NCI-H1048 (cell line): ENCODE results near the gene ASS1.

Experiments used
- DNase-seq: peaks from one replicate; lab custom pipeline; 2025; lab: John Stamatoyannopoulos, UW

Gene ASS1

DNA sequence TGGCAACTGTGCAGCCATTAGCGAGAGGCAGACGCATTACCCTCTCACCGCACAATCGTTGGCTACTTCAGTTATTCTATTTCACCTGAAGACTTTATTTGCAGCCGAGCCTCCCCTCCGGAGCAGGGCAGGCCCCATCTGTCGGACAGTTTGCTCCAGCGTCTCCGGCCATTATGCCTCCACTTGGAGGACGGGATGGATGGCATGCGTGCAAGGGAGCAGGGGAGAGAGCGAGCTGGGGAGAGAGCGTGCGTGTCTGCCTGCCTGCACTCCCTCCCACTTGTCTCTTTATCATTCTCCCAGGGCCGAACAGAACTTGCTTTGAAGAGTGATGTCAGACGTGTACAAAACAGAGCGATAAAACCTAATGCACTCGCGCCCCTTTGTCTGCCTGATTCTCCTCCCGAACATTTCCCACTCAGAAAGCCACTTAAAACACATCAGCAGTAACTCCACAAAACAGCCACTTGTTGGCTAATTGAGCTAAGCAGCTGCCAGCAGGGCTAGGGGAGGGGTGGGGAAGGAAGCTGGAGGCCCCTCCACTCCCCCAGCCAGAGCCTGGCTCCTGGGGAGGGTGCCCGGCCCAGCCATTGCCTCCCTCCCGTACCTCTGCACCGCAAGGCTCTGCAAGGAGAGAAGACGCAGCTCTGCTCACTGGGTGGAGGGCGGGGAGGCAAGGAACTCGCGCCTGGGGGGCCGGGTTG is 91.2 kb downstream of the ASS1 start:
- no peak for DNase-seq

DNA sequence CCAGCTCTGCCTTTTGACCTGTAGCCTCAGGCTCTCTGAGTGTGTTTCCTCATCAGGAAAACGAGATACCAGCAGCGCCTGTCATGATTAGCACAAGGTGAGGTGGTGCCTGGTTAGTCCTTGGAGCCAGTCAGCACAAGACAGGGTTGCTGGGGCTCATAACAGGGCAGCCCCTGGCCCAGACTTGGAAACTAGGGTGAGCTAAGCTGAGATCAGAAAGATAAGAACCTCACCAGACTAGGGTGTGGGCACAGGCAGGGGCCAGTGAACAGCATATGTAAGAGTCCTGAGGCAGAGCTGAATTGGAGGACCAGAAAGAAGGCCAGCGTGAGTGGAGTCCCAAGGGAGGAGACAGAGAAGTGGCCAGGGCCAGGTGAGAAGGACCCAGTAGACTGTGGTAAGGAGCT is 91.9 kb downstream of the ASS1 start:
- no peak for DNase-seq

DNA sequence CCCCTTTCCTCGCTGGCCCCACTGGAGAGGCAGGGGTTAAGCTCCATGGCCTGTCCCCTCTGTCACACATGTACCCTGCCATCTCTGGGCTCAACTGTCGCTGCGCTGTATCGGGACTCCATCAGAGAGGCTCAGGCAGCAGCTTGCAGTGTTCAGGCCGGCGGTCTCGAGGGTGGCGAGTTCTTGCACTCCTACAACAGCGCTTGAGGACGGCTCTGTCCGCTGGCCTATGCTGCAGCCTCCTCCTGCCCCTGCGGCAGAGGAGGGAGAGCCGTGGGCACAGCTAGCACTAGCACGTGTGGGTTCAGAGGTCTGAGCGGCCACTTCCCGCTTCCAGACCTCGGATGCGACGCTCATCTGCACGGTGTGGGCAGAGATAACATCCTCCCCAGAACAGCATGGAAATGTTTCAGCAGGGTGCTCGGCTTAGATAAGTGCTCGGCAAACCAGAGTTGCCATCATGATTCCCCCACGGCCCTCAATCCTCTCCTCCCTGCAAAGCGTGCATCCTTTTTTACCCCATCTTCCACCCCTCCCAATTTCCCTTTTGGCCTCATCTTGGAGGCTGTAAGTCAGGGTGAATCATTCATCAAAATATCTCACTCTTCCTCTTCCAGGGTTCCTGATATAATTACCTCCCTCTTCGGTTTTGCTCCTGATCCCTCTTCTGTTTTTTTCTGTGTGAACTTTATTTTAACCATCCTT is 92.7 kb downstream of the ASS1 start:
- DNase-seq = no peak

DNA sequence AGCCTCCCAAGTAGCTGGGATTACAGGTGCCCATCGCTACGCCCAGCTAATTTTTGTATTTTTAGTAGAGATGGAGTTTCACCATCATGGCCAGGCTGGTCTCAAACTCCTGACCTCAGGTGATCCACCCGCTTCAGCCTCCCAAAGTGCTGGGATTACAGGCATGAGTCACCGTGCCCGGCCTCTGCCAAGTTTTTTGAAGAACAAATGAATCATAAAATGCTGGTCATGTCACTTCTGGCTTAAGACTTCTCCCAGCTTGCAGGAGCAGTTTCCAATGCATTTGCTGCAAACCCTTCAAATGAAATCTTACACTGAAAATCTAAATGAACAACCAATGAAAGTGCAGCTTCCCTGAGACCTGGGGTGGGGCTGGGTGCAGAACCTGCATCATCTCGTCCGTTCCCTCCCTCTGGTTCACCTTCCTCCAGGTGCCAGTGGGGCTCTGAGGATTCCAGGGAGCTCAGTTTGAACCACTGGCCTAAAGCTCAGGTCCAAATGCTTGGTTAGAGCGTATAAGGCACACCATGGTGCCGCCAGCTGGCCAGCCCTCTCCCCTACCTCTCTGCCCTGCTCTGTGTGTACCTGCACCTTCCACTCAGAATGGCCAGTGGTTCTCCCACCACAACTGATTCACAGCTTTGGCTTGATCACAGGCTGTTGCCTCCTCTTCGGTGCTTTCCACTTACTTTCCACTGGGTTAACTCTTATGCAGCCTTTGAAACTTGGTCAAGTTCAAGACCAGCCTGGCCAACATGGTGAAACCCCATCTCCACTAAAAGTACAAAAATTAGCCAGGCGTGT is 94.9 kb downstream of the ASS1 start:
- no peak for DNase-seq

DNA sequence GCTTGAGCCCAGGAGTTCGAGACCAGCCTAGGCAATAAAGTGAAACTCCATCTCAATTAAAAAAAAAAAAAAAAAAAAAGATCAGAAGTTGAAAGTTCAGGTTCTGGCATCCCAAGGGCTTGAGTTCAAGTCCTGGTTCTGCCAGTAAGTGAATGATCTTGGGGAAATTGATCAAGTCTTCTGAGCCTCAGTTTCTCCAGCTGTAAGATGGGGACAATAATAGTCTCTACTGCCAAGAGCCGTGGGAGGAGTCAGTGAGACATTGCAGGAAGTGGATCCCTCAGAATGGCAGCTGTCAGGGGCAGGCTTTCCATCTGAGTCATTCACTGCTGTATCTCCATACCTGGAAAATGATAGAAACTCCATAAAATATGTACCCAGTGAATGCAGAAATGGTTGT is 96.8 kb downstream of the ASS1 start:
- no peak for DNase-seq

DNA sequence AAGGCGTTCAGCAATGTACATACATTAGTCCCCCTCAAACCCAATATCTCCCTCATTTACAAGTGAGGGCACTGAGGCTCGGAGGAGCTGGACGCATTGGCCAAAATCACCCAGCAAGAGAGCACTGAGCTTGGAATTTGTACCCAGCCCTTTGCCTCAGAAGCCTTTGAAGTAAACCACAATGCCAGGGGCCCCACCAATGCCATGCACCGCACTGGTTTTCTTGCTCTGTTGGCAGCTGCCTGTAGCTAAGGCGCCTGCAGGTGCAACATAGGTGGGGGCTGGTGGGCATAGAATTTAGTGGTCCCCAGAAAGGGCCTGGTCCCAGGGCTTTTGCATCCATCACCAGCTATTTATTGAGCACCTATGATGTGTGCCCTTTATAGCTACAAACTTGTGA is 97.3 kb downstream of the ASS1 start:
- no peak for DNase-seq

DNA sequence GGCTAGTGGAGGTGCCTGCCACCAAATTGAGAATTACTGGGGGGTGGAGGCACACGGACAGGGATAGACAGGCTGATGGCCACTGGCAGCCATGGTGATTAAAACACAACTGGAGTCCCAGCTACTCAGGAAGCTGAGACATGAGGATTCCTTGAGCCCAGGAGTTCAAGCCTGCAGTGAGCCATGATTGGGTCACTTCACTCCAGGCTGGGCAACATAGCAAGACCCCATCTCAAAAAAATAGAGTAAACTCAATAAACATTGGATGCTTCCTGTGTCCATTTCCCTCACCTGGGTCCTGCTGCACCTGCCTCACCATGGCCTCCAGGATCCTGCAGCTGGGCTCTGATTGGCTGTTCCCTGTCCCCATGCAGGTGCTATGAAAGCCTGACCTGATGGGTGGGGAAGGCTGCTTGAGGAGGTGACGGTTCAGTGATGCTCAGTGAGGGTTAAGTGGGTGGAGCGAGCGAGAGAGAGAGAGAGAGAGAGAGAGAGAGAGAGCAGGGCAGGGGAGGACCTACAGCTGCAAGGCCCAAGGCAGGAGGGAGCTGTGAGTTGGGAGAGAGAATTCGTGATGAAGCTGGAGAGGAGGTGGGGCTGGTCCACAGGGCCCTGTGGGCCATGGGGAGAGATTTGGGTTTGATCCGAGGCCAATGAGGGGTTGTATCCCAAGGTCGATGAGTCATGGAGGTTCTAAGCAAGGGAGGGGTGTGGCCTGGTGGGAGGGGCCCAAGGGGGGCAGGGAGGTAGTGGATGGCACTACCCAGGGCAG is 97.9 kb downstream of the ASS1 start:
- DNase-seq = no peak

DNA sequence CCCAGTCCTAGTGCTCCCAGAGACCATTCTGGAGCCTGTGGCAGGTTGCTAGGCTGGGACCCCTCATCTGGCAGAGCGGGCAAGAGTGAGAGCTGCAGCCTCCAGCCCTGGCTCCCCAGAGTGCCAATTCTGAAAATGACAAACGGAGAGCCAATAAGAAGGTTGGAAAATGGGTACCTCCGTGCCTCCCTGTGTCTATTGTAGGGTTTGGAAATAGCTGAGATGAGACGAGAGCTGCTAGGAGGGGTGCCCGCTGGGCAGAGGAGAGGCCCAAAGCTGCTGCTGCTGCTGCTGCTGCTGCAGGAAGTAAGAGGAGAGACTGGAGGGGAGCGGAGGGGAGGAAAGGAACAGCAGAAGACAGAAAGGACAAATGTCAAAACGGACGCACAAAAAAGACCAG is 98.6 kb downstream of the ASS1 start:
- DNase-seq = no peak

DNA sequence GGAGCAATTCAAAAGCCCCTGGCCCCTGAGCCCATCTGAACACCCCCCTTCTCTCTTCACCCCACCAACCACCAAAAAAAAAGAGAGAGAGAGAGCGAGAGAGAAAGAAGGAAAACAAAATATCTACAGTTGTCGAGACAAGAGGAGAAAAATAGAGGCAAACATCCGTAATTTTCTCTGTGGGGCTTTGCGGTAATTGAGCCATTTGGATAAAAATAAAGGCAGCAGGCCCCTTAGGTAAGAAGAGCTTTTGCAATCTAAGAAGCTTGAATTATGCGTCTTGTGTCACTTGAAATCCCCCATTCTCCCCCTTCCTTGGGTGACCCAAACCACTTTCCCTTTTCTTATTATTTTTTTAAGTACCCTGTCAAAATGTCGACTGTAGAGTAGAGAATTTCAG is 99.1 kb downstream of the ASS1 start:
- DNase-seq = no peak

DNA sequence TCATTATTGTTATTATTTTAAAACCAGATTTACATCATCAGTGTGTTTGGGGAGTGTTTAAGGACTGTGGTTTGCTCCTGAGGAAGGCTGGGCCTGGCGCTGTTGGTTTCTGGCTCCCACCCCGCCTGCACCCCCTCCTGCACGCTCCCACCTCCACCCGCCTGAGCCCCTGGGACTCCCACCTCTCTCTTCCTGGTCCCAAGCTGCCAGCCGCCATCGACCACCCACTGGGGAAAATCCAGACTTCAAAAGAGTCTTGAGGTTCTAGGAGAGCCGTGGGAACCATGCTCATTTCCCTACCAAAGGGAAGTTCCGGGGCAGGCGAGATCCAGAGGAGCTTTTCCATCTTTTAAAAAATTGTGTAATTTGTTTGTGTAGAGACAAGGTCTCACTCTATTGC is 99.6 kb downstream of the ASS1 start:
- DNase-seq = no peak

DNA sequence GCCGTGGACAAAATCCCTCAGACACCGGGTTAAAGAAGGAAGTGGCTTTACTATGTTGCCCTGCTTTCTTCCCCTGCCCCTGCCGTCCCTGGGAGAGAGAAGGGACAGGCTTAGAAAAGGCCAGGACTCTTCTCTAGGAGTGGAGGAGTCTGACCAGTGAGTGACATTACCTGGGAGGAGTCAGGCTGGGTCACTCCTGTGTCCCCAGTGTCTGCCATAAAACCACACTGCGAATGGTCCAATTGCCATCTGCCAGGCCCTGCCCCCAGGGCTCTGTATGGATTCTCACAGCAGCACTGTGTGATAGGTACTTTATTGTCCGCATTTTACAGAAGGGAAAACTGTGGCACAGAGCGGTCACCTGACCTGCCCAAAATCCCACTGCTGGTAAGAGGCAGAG is 103.3 kb downstream of the ASS1 start:
- no peak for DNase-seq

DNA sequence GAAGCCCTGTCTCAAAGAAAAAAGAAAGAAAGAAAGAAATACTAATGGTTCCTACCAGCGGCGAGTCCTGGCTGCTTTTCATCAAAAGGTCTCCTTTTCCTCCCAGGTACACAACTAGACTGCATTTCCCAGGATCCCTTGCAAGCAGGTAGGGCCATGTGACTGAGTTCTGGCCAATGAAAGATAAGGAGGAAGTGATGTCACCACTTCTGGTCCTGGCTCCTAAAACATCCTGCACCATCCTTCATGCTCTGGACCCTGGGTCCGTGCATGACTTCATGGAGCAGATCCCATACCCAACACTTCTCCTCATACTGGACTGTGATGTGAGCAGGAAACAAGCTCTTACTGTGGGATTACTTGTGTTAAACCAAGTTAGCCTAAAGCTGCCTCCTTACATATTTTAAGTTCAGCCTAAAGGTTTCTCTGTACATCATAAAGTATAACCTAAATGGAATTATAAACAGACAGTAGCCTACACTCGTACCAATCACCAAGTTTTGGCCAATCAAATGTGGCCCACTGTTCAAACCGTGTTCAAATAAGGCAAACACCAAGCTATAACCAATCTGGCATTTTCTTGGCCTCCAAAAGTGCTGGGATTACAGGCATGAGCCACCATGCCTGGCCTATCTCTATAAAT is 104.5 kb downstream of the ASS1 start:
- no peak for DNase-seq
